Kidney (tissue), 14 donors: Measurements from ENCODE around the gene INKA1. TPM values are rescaled to one million over a fixed set of nuclear protein-coding genes. Genes with fewer than 3 reads are reported as not detected.

ENCODE experiments used
- DNase-seq, 5 donors: peaks; one replicate each; pipeline ENCODE4 v3.0.0-alpha.2; 2013 to 2020
- FAIRE-seq: peaks from 2 replicates; lab custom pipeline; 2012; peaks lifted over from hg19 to GRCh38; lab: Jason Lieb, UNC
- H3K27ac ChIP-seq, 2 donors: one replicate each; pipeline ENCODE4 v1.7.0; 2013; ENCODE audit warnings: low read depth in 2 of 2, low read length in 2 of 2, inconsistent platforms in 1 of 2
- H3K27me3 ChIP-seq: one replicate; pipeline ENCODE4 v1.7.1; 2013; ENCODE audit warnings: low read length, inconsistent platforms; ENCODE audit not compliant: control insufficient read depth, insufficient read depth
- H3K36me3 ChIP-seq, 3 donors: one replicate each; pipeline versions ENCODE4 v1.7.0 to v1.7.1; 2013; ENCODE audit warnings: low read length in 3 of 3, control low read depth in 1 of 3, inconsistent platforms in 1 of 3; ENCODE audit not compliant: insufficient read depth in 3 of 3, control insufficient read depth in 2 of 3
- H3K4me1 ChIP-seq, 3 donors: one replicate each; pipeline versions ENCODE4 v1.7.0 to v1.7.1; 2013; ENCODE audit warnings: low read length in 3 of 3, inconsistent platforms in 1 of 3, low read depth in 1 of 3; ENCODE audit not compliant: control insufficient read depth in 2 of 3, insufficient read depth in 2 of 3
- H3K4me3 ChIP-seq, 3 donors: one replicate each; pipeline versions ENCODE4 v1.7.0 to v1.8.1; 2013; ENCODE audit warnings: low read length in 3 of 3, control low read depth in 1 of 3, inconsistent platforms in 1 of 3
- H3K9ac ChIP-seq, 3 donors: one replicate each; pipeline versions ENCODE4 v1.7.0 to v1.7.1; 2013; ENCODE audit warnings: low read length in 3 of 3, control low read depth in 1 of 3, inconsistent platforms in 1 of 3
- H3K9me3 ChIP-seq, 3 donors: one replicate each; pipeline versions ENCODE4 v1.7.0 to v1.7.1; 2013; ENCODE audit warnings: low read length in 3 of 3, control low read depth in 1 of 3, inconsistent platforms in 1 of 3; ENCODE audit not compliant: control insufficient read depth in 2 of 3, insufficient read depth in 1 of 3
- intact Hi-C: fragments of 100-400 bp; cut with DNase I; formaldehyde crosslinking; loops from one replicate; pipeline ENCODE4 v1.11.1; 2022
- polyA plus RNA-seq: library from polyadenylated mRNA; stranded (reverse); fragments of 350-450 nt; fragmentation: Illumina TruSeq; extraction: RNeasy Lipid Tissue Mini Kit (QIAGEN cat#74804); gene quantifications from one replicate; pipeline ENCODE4 v1.2.3, GENCODE V29; 2014; ENCODE audit warnings: low read depth, low replicate concordance; ENCODE audit not compliant: insufficient read depth
- total RNA-seq: library from RNA; stranded (reverse); fragmentation: NEBNext Ultra II Directional; extraction: Animal tissue kit (Norgen Biotek cat#: 25700); gene quantifications from one replicate; pipeline ENCODE4 v1.2.1, GENCODE V29; 2021
- TF ChIP-seq, protein P1 (sequence below): IDR thresholded peaks from 3 replicates; pipeline ENCODE4 v1.5.1; 2012; ENCODE audit warnings: mild to moderate bottlenecking, moderate library complexity, borderline replicate concordance; ENCODE audit not compliant: insufficient read depth; ENCODE audit errors: extremely low read depth
- donor health status: control.
- donor health status: control.
- donor health status: control.
- donor health status: control.
- donor health status: control.
- donor health status: DM: yes; HTN: yes; CAD: no.
- donor health status: Normal renal cell carcinoma (clear cell type).

Gene INKA1
- total and polyA plus RNA-seq, 2 donors from 2014 or later: 6.3 to 9.1 TPM

DNA sequence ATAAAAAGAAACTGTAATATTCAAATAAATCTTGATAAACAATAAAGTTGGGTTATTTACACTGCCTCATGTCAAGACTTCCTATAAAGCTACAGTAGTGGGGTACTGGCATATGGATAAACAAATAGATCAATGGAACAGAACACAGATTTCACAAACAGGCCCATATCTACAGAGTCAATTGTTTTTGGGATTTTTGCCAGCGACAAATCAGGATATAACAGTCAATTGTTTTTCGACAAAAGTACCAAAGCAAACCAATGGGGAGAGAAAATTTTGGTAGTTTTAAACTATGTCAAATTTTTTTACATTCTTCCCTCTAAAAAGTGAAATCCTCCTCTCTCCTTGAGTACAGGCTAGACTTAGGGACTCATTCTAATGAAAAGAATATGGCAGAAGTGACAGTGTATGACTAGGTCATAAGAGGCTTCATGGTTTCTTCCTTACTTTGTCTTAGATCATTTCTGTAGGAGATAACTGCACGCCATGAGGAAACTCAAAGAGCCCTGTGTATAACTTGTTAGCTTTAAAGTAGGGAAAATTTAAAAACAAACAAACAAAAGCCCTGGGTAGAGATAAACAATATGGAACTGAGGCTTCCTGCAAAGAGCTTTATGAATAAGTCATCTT, 33.7 kb upstream of the INKA1 start:
- intact Hi-C loops: no loop called here
- Histone ChIP-seq H3K4me3 (no peak overlapping the region), H3K36me3 (peaks cover 0 to 2% (median 0%) of the 10 kb centered on the region in 3 donors), H3K4me1 (no peaks in the 10 kb centered on the region), H3K9me3 (no peaks in the 10 kb centered on the region), H3K9ac (no peak overlapping the region), H3K27me3 (no peaks in the 10 kb centered on the region), H3K27ac (no peak overlapping the region)
- TF ChIP-seq, protein P1, sequence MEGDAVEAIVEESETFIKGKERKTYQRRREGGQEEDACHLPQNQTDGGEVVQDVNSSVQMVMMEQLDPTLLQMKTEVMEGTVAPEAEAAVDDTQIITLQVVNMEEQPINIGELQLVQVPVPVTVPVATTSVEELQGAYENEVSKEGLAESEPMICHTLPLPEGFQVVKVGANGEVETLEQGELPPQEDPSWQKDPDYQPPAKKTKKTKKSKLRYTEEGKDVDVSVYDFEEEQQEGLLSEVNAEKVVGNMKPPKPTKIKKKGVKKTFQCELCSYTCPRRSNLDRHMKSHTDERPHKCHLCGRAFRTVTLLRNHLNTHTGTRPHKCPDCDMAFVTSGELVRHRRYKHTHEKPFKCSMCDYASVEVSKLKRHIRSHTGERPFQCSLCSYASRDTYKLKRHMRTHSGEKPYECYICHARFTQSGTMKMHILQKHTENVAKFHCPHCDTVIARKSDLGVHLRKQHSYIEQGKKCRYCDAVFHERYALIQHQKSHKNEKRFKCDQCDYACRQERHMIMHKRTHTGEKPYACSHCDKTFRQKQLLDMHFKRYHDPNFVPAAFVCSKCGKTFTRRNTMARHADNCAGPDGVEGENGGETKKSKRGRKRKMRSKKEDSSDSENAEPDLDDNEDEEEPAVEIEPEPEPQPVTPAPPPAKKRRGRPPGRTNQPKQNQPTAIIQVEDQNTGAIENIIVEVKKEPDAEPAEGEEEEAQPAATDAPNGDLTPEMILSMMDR: no peak
- no peak for DNase-seq
- FAIRE-seq: no peak

- TF ChIP-seq, protein P1: no peak
- no peak overlapping the region for H3K4me3 ChIP-seq
- no peak overlapping the region for H3K27ac ChIP-seq
- H3K9me3 ChIP-seq: no peaks in the 10 kb centered on the region
- DNase-seq (no peak), FAIRE-seq (no peak)
- intact Hi-C loops: no loop called here
- no peaks in the 10 kb centered on the region for H3K27me3 ChIP-seq
- no peak overlapping the region for H3K9ac ChIP-seq
- peaks cover 0 to 2% (median 0%) of the 10 kb centered on the region in 3 donors for H3K36me3 ChIP-seq
- no peaks in the 10 kb centered on the region for H3K4me1 ChIP-seq
Observed at GRCh38 chr3:49769926-49770325, 33.1 kb upstream of the INKA1 start.

GRCh38 chr3:49771340-49771938, 31.6 kb upstream of the INKA1 start:
- peaks cover 2 to 8% (median 2%) of the 10 kb centered on the region in 3 donors for H3K36me3 ChIP-seq
- intact Hi-C loops: no loop called here
- DNase-seq: no peak
- H3K4me1 ChIP-seq: no peaks in the 10 kb centered on the region
- no peaks in the 10 kb centered on the region for H3K9me3 ChIP-seq
- no peak overlapping the region for H3K4me3 ChIP-seq
- H3K9ac ChIP-seq: no peak overlapping the region
- no peak overlapping the region for H3K27ac ChIP-seq
- TF ChIP-seq, protein P1: no peak
- FAIRE-seq: no peak
- no peaks in the 10 kb centered on the region for H3K27me3 ChIP-seq
